ENCODE measurements around the gene WNT5A. TPM values are rescaled to one million over a fixed set of nuclear protein-coding genes. Genes with fewer than 3 reads are reported as not detected.

Gene WNT5A
- total RNA-seq, 1 donor from 2014 or later, result not detected

- no peak for DNase-seq
- Mint-ChIP-seq H3K4me3 (no peak overlapping the region), H3K4me1 (no peaks in the 10 kb centered on the region), H3K36me3 (ENCODE audit: low read depth) (no peaks in the 10 kb centered on the region), H3K27me3 (no peaks in the 10 kb centered on the region), H3K27ac (no peak overlapping the region), H3K9me3 (no peaks in the 10 kb centered on the region)
- intact Hi-C loops (cut with micrococcal nuclease), result no loop called here
Measured at GRCh38 chr3:55439657-55440056, 47.4 kb downstream of the WNT5A start.

- Mint-ChIP-seq H3K9me3 (no peaks in the 10 kb centered on the region), H3K27me3 (no peaks in the 10 kb centered on the region), H3K36me3 (ENCODE audit: low read depth) (no peaks in the 10 kb centered on the region), H3K27ac (no peak overlapping the region), H3K4me3 (no peak overlapping the region), H3K4me1 (no peaks in the 10 kb centered on the region)
- intact Hi-C loops (cut with micrococcal nuclease), result no loop called here
- no peak for DNase-seq
Measured at GRCh38 chr3:55436644-55437043, 50.5 kb downstream of the WNT5A start.

- Mint-ChIP-seq H3K4me1 (no peaks in the 10 kb centered on the region), H3K4me3 (no peak overlapping the region), H3K27ac (no peak overlapping the region), H3K27me3 (no peaks in the 10 kb centered on the region), H3K36me3 (ENCODE audit: low read depth) (no peaks in the 10 kb centered on the region), H3K9me3 (no peaks in the 10 kb centered on the region)
- no peak for DNase-seq
- intact Hi-C loops (cut with micrococcal nuclease), result no loop called here
Measured at GRCh38 chr3:55435491-55435890, 51.6 kb downstream of the WNT5A start.

- Mint-ChIP-seq H3K4me3 (no peak overlapping the region), H3K27me3 (no peaks in the 10 kb centered on the region), H3K27ac (no peak overlapping the region), H3K4me1 (no peaks in the 10 kb centered on the region), H3K36me3 (ENCODE audit: low read depth) (no peaks in the 10 kb centered on the region), H3K9me3 (no peaks in the 10 kb centered on the region)
- intact Hi-C loops (cut with micrococcal nuclease), result loop anchor here (5.0 kb wide), 1 partner anchor 818 kb away; no protein-coding TSS in a partner anchor
- DNase-seq, result peak; percentile 64
Measured at GRCh38 chr3:55434789-55435188, 52.3 kb downstream of the WNT5A start.

GRCh38 chr3:55431041-55431440 lies 56.1 kb downstream of the WNT5A start:
- intact Hi-C loops (cut with micrococcal nuclease), result loop anchor here (5.0 kb wide), 1 partner anchor 821 kb away; no protein-coding TSS in a partner anchor
- Mint-ChIP-seq H3K9me3 (peaks cover 3% of the 10 kb centered on the region), H3K4me1 (no peaks in the 10 kb centered on the region), H3K4me3 (no peak overlapping the region), H3K27ac (no peak overlapping the region), H3K27me3 (no peaks in the 10 kb centered on the region), H3K36me3 (ENCODE audit: low read depth) (no peaks in the 10 kb centered on the region)
- no peak for DNase-seq

- Mint-ChIP-seq H3K27me3 (no peaks in the 10 kb centered on the region), H3K27ac (no peak overlapping the region), H3K4me1 (no peaks in the 10 kb centered on the region), H3K9me3 (peaks cover 3% of the 10 kb centered on the region), H3K36me3 (ENCODE audit: low read depth) (no peaks in the 10 kb centered on the region), H3K4me3 (no peak overlapping the region)
- intact Hi-C loops (cut with micrococcal nuclease), result no loop called here
- no peak for DNase-seq
Measured at GRCh38 chr3:55427739-55428138, 59.4 kb downstream of the WNT5A start.

- H3K27me3 Mint-ChIP-seq, result no peaks in the 10 kb centered on the region
Measured at GRCh38 chr3:55426486-55426885, 60.6 kb downstream of the WNT5A start.

GRCh38 chr3:55423782-55424181 lies 63.3 kb downstream of the WNT5A start:
- Mint-ChIP-seq H3K27ac (no peak overlapping the region), H3K9me3 (peaks cover 3% of the 10 kb centered on the region), H3K27me3 (no peaks in the 10 kb centered on the region), H3K4me3 (no peak overlapping the region), H3K4me1 (no peaks in the 10 kb centered on the region), H3K36me3 (ENCODE audit: low read depth) (no peaks in the 10 kb centered on the region)
- no peak for DNase-seq
- intact Hi-C loops (cut with micrococcal nuclease), result no loop called here

More at GRCh38 chr3:55426486-55426885, 60.6 kb downstream of the WNT5A start:
- H3K36me3 Mint-ChIP-seq (ENCODE audit: low read depth), result no peaks in the 10 kb centered on the region
- peaks cover 3% of the 10 kb centered on the region for H3K9me3 Mint-ChIP-seq
- intact Hi-C loops (cut with micrococcal nuclease), result no loop called here
- H3K27ac Mint-ChIP-seq, result no peak overlapping the region
- DNase-seq, result no peak
- H3K4me1 Mint-ChIP-seq, result no peaks in the 10 kb centered on the region
- H3K4me3 Mint-ChIP-seq, result no peak overlapping the region

GRCh38 chr3:55417211-55417610 lies 69.9 kb downstream of the WNT5A start:
- no peaks in the 10 kb centered on the region for H3K4me1 Mint-ChIP-seq
- no peaks in the 10 kb centered on the region for H3K36me3 Mint-ChIP-seq (ENCODE audit: low read depth)
- peaks cover 4% of the 10 kb centered on the region for H3K9me3 Mint-ChIP-seq
- H3K27me3 Mint-ChIP-seq, result no peaks in the 10 kb centered on the region
- intact Hi-C loops (cut with micrococcal nuclease), result no loop called here
- no peak overlapping the region for H3K27ac Mint-ChIP-seq
- no peak for DNase-seq
- H3K4me3 Mint-ChIP-seq, result no peak overlapping the region

GRCh38 chr3:55416331-55416821 lies 70.7 kb downstream of the WNT5A start:
- peaks cover 5% of the 10 kb centered on the region for H3K9me3 Mint-ChIP-seq
- intact Hi-C loops (cut with micrococcal nuclease), result no loop called here
- H3K36me3 Mint-ChIP-seq (ENCODE audit: low read depth), result no peaks in the 10 kb centered on the region
- no peaks in the 10 kb centered on the region for H3K27me3 Mint-ChIP-seq
- H3K4me1 Mint-ChIP-seq, result no peaks in the 10 kb centered on the region
- H3K27ac Mint-ChIP-seq, result no peak overlapping the region
- DNase-seq, result no peak
- H3K4me3 Mint-ChIP-seq, result no peak overlapping the region
